ENCODE measurements around the gene HSPA12B. TPM values are rescaled to one million over a fixed set of nuclear protein-coding genes. Genes with fewer than 3 reads are reported as not detected.
A peak's percentile ranks its signal among the peaks of the same experiment; 100 is the strongest.

The HSPA12B gene
- total and polyA plus RNA-seq, 2 of the 13 experiments (the other 11 are each of a cell fraction or from before 2014, with no cell fraction given): 0.01 TPM; not detected in 1

DNA sequence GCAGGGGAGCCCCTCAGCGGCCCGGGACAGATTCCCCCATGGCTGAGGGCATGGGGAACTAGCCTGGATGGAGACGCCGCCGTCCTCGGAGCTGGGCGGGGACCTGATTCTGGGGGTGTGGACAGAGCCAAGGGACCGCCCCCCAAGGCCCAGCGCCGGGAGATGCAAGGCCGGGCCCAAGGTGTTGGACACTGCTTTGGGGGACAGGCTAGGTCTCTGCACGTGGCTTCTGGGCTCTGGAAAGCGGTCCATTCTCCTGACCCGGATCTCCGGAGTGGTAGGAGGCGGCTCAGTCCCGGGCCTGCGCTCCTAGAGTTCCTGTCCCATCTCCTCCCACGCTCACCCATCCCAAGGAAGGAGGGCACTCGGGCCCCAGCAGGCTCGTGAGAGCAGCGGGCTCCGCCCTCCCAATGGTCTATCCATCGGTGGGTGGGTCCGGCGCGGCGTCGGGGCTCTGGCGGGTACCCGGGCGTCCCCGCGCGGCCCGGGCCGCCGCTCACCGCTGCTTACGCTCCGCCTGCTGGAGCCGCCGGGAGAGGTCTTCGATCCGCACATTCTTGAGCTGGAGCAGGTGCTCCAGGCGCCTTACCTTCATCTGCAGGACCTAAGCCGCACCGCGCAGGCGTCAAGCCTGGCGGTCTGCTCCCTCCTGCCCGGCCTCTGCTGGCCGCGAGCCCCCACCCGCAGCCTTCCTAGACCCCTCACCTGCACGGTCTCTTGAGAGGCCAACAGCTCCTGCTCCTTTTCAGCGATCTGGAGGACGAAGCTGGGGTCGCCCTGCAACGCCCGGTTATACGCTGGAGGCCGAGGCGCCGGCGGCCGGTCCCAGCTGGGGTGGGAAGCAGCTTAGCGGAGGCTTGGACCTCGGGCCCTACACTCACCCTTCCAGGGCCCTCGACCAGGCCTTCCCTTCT is 45.5 kb downstream of the HSPA12B start (continued):
- TF ChIP-seq, protein P1, sequence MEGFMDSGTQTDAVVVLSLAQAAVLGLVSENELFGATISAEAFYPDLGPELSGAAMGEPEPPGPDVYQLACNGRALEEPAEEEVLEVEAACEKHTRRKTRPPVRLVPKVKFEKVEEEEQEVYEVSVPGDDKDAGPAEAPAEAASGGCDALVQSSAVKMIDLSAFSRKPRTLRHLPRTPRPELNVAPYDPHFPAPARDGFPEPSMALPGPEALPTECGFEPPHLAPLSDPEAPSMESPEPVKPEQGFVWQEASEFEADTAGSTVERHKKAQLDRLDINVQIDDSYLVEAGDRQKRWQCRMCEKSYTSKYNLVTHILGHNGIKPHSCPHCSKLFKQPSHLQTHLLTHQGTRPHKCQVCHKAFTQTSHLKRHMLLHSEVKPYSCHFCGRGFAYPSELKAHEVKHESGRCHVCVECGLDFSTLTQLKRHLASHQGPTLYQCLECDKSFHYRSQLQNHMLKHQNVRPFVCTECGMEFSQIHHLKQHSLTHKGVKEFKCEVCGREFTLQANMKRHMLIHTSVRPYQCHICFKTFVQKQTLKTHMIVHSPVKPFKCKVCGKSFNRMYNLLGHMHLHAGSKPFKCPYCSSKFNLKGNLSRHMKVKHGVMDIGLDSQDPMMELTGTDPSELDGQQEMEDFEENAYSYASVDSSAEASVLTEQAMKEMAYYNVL (CRISPR knock-in tag; IDR thresholded peaks at IDR 0.05; ENCODE audit: borderline replicate concordance): 0 out of 2 replicates have a peak, but pooled peaks have one; percentile 14
- TF ChIP-seq HOXD1 (CRISPR knock-in tag; IDR thresholded peaks at IDR 0.05) (0 out of 2 replicates have a peak, but pooled peaks have one; percentile 35), ZNF644 (CRISPR knock-in tag; IDR thresholded peaks at IDR 0.05; ENCODE audit: low read depth) (no peak), ZNF598 (CRISPR knock-in tag; IDR thresholded peaks at IDR 0.05; ENCODE audit: borderline replicate concordance) (0 out of 2 replicates have a peak, but pooled peaks have one; percentile 77), ZNF230 (CRISPR knock-in tag; IDR thresholded peaks at IDR 0.05) (peak; percentile 47; the same call in 1 of the 2 replicates), ZNF773 (CRISPR knock-in tag; IDR thresholded peaks at IDR 0.05; ENCODE audit: borderline replicate concordance) (no peak), ZNF101 (CRISPR knock-in tag; IDR thresholded peaks at IDR 0.05; ENCODE audit: borderline replicate concordance, low read depth) (no peak), CEBPG (CRISPR knock-in tag; IDR thresholded peaks at IDR 0.05) (no peak), ZNF383 (CRISPR knock-in tag; IDR thresholded peaks at IDR 0.05; ENCODE audit: borderline replicate concordance) (no peak), GPN1 (CRISPR knock-in tag; IDR thresholded peaks at IDR 0.05; ENCODE audit: borderline replicate concordance) (no peak), CBX5 (CRISPR knock-in tag; IDR thresholded peaks at IDR 0.05; ENCODE audit: borderline replicate concordance) (0 out of 2 replicates have a peak, but pooled peaks have one; percentile 15), THAP11 (CRISPR knock-in tag; IDR thresholded peaks at IDR 0.05) (peak; percentile 39; the same call in 1 of the 2 replicates)
- TF ChIP-seq, protein P2, sequence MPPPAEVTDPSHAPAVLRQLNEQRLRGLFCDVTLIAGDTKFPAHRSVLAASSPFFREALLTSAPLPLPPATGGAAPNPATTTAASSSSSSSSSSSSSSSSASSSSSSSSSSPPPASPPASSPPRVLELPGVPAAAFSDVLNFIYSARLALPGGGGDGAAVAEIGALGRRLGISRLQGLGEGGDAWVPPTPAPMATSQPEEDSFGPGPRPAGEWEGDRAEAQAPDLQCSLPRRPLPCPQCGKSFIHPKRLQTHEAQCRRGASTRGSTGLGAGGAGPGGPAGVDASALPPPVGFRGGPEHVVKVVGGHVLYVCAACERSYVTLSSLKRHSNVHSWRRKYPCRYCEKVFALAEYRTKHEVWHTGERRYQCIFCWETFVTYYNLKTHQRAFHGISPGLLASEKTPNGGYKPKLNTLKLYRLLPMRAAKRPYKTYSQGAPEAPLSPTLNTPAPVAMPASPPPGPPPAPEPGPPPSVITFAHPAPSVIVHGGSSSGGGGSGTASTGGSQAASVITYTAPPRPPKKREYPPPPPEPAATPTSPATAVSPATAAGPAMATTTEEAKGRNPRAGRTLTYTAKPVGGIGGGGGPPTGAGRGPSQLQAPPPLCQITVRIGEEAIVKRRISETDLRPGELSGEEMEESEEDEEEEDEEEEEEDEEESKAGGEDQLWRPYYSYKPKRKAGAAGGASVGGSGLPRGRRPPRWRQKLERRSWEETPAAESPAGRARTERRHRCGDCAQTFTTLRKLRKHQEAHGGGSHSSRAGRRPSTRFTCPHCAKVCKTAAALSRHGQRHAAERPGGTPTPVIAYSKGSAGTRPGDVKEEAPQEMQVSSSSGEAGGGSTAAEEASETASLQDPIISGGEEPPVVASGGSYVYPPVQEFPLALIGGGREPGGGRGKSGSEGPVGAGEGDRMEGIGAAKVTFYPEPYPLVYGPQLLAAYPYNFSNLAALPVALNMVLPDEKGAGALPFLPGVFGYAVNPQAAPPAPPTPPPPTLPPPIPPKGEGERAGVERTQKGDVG (CRISPR knock-in tag; IDR thresholded peaks at IDR 0.05; ENCODE audit: borderline replicate concordance): no peak
- TF ChIP-seq, protein P3, sequence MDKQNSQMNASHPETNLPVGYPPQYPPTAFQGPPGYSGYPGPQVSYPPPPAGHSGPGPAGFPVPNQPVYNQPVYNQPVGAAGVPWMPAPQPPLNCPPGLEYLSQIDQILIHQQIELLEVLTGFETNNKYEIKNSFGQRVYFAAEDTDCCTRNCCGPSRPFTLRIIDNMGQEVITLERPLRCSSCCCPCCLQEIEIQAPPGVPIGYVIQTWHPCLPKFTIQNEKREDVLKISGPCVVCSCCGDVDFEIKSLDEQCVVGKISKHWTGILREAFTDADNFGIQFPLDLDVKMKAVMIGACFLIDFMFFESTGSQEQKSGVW (CRISPR knock-in tag; IDR thresholded peaks at IDR 0.05; ENCODE audit: borderline replicate concordance): no peak
- TF ChIP-seq, protein P4, sequence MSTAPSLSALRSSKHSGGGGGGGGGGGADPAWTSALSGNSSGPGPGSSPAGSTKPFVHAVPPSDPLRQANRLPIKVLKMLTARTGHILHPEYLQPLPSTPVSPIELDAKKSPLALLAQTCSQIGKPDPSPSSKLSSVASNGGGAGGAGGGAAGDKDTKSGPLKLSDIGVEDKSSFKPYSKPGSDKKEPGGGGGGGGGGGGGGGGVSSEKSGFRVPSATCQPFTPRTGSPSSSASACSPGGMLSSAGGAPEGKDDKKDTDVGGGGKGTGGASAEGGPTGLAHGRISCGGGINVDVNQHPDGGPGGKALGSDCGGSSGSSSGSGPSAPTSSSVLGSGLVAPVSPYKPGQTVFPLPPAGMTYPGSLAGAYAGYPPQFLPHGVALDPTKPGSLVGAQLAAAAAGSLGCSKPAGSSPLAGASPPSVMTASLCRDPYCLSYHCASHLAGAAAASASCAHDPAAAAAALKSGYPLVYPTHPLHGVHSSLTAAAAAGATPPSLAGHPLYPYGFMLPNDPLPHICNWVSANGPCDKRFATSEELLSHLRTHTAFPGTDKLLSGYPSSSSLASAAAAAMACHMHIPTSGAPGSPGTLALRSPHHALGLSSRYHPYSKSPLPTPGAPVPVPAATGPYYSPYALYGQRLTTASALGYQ (CRISPR knock-in tag; IDR thresholded peaks at IDR 0.05): no peak
- TF ChIP-seq, protein P5, sequence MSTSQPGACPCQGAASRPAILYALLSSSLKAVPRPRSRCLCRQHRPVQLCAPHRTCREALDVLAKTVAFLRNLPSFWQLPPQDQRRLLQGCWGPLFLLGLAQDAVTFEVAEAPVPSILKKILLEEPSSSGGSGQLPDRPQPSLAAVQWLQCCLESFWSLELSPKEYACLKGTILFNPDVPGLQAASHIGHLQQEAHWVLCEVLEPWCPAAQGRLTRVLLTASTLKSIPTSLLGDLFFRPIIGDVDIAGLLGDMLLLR (CRISPR knock-in tag; IDR thresholded peaks at IDR 0.05): 0 out of 2 replicates have a peak, but pooled peaks have one; percentile 64
- TF ChIP-seq, protein P6, sequence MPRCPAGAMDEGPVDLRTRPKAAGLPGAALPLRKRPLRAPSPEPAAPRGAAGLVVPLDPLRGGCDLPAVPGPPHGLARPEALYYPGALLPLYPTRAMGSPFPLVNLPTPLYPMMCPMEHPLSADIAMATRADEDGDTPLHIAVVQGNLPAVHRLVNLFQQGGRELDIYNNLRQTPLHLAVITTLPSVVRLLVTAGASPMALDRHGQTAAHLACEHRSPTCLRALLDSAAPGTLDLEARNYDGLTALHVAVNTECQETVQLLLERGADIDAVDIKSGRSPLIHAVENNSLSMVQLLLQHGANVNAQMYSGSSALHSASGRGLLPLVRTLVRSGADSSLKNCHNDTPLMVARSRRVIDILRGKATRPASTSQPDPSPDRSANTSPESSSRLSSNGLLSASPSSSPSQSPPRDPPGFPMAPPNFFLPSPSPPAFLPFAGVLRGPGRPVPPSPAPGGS (CRISPR knock-in tag; IDR thresholded peaks at IDR 0.05): peak; percentile 84; the same call in 1 of the 2 replicates

Data from HepG2 (cell line).